Activated T-helper 9 cell treated with anti-CD3 and anti-CD28 coated beads, Interleukin-2, amount 50 U/mL, for 16 hours (primary cell): ENCODE measurements around the gene TDRD7.

Experiments
- DNase-seq: peaks from one replicate; pipeline ENCODE4 v3.0.0-alpha.2; 2020; ENCODE audit warnings: low read depth

TDRD7 gene

DNA sequence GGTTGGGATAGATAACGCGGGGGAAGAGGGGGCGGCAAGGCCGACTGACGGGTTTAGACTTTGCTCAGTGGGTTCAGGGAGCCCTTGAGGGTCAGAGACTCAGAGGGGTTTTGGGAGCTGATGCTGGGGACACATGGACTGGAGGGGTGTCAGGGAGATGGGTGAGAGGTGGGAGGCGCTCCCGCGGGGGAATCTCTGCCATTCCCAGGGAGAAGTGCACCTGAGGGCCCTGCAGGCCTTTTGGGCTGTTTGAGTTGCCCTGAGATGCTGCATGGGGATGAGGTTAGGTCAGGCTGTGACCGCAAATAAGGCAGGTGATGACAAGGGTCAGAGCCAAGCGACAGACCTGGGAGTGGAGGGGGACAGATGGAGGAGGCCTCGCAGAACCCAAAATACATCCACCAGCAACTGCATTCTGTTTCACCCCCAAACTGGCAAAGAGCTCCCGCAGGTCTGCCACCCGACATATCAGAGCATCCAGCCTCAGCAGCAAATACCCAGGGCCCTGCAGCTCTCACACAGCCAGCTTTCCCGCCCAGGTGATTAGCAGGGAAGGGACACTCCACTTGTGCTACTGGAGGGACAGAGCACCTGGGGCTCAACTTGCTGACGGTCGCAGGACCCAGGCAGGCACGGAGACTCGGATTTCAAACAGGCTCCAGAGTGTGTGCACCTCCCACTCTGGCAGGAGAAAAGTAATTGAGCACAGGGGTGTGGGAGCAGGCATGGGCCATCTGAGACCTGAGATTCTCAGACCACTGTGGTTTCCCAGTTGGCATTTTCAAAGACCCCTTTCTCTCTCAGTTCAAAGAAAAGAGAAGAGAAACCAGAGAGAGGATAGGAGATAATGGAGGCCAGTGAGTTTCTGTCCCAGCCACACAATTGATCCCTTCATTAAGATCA, 116.0 kb downstream of the TDRD7 start:
- DNase-seq = no peak

GRCh38 chr9:97528529-97529230, 116.8 kb downstream of the TDRD7 start:
- DNase-seq = no peak

DNA sequence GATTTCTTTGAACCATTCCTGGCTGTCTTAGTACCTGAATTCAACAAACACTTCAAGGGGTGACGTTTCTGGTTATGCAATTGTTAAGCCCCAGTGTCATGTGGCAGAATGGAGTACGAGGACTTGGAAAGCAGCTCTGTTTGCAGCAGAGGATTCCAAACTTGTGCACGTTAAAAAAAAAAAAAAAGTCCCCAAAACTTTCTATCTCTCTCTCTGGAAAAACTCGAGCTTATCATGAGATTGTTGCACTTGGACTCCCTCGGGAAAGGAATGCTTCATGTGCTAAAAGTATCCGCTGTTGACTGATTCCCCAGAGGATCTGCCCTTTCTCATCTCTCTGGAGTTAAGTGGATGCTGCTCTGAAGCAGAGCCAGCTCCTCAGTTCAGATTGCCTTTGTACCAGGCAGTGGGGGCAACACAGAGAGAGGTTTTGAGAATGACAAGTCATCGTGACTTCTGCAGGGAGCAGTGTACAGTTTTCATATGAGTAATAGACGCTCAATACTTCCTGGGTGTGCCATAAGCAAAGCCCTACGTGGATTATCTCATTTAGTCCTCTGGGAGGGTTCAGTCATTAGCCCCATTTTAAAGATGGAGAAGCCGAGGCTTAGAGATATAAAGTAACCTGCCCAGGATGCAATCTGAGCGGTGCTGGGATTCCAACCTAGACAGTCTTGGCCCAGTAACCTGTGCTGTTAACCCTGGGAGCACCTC, 117.6 kb downstream of the TDRD7 start:
- DNase-seq = no peak

DNA sequence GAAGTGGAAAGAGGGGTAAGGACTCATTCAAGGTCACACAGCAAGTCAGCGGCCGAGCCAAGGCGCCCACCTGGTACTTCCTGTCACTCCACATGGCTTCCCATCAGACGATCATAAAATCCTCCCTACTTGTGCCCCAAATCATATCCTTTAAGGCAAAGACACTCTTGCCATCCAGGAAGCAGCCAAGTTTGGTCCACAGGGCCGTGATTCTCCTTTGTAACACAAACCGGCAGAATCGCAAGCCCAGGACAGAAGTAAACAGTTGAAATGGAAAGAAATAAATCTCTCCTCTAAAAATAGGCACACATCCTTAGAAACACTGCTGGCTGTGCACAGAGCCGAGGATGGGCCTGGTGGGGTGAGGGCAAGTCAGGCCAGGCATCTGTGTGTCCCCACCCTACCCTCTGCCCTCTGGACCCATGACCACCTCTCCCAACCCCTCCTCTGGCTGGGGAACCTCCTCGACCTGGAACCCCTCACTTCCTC, 120.0 kb downstream of the TDRD7 start:
- no peak for DNase-seq

DNA sequence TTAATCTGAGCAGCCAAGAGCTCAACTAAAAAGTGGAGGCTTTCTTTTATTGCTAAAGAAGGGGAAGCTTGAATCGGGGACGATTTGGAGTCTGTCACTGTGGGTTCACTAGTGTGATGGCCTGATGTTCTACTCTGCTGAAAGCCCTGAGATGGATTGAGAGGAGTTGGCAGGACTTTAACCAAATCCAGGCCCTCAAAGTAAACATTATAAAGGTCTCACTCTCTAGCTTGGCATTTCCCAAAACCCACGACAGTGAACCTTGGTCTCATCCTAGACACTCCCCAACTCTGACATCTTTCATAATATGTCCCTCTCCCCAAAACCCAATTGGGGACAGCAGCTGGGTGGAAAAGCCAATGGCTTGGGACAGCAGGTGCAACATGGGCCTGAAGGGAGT, 122.3 kb downstream of the TDRD7 start:
- no peak for DNase-seq

GRCh38 chr9:97534961-97535594, 123.2 kb downstream of the TDRD7 start:
- no peak for DNase-seq

DNA sequence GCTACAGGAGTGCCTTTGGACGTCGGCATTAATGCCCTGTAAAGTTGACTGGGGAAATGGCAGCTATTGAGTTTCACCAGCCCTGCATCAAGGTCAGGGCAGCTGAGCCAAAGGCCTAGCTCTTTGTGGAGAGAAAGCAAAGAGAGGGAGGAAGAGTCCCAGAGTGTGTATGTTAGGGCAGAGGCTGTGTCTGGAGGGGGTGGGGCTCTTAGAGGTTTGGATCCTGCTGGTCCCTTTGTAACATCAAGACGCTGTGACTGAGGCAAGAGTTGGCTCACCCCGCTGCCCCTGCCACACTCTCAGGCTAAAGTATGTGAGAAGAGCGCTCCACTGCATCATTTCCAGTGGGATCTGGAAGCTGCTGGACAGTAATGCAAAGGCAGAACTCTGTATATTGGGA, 123.9 kb downstream of the TDRD7 start:
- DNase-seq = no peak

- no peak for DNase-seq
These were observed 124.6 kb downstream of the TDRD7 start for GRCh38 chr9:97536480-97536879.

GRCh38 chr9:97543561-97543960, 131.7 kb downstream of the TDRD7 start:
- no peak for DNase-seq

- no peak for DNase-seq
These were observed 133.6 kb downstream of the TDRD7 start for GRCh38 chr9:97545486-97545885.
